HepG2 (cell line): ENCODE data around the gene RNASE13. TPM values are rescaled to one million over a fixed set of nuclear protein-coding genes. Genes with fewer than 3 reads are reported as not detected.

ENCODE experiments used
- ATAD3A ChIP-seq: sonication (generic); formaldehyde crosslinking; IDR thresholded peaks from 2 replicates; pipeline ENCODE4 v1.4.0; 2020; ENCODE audit warnings: missing genetic modification reagents
- ATF1 ChIP-seq: IDR thresholded peaks from 2 replicates; pipeline ENCODE4 v1.6.1; 2016; ENCODE audit warnings: mild to moderate bottlenecking, control low read depth
- BCL6 ChIP-seq: IDR thresholded peaks from 2 replicates; pipeline ENCODE4 v1.6.1; 2016; ENCODE audit warnings: missing genetic modification reagents, missing compliant biosample characterization
- E2F1 ChIP-seq: sonication (generic); formaldehyde crosslinking; IDR thresholded peaks from 2 replicates; pipeline ENCODE4 v1.5.0; 2020; ENCODE audit warnings: missing genetic modification reagents
- GABPB1 ChIP-seq: IDR thresholded peaks from 2 replicates; pipeline ENCODE4 v1.6.1; 2016; ENCODE audit warnings: mild to moderate bottlenecking, missing genetic modification reagents, moderate library complexity, missing compliant biosample characterization
- GMEB2 ChIP-seq: IDR thresholded peaks from 2 replicates; pipeline ENCODE4 v1.6.1; 2016; ENCODE audit warnings: missing biosample characterization, missing genetic modification reagents, low read depth
- HMG20B ChIP-seq: conservative IDR thresholded peaks from 2 replicates; pipeline ENCODE4 v1.6.1; 2016; ENCODE audit warnings: missing genetic modification reagents, missing compliant biosample characterization
- IRF1 ChIP-seq: sonication (generic); formaldehyde crosslinking; IDR thresholded peaks from 2 replicates; pipeline ENCODE4 v1.4.0; 2020; ENCODE audit warnings: low read depth, mild to moderate bottlenecking, missing genetic modification reagents
- IRF2 ChIP-seq: IDR thresholded peaks from 2 replicates; pipeline ENCODE4 v1.6.1; 2018; ENCODE audit warnings: missing genetic modification reagents, missing compliant biosample characterization
- JARID2 ChIP-seq: sonication (generic); formaldehyde crosslinking; IDR thresholded peaks from 2 replicates; pipeline ENCODE4 v1.8.1; 2023; ENCODE audit warnings: missing genetic modification reagents, inconsistent platforms; ENCODE audit not compliant: insufficient replicate concordance
- KLF15 ChIP-seq: sonication (generic); formaldehyde crosslinking; IDR thresholded peaks from 2 replicates; pipeline ENCODE4 v1.8.1; 2023; ENCODE audit warnings: borderline replicate concordance, mild to moderate bottlenecking, inconsistent platforms, missing genetic modification reagents, mixed read lengths
- MATR3 ChIP-seq: sonication (generic); formaldehyde crosslinking; IDR thresholded peaks from 2 replicates; pipeline ENCODE4 v1.4.0; 2020; ENCODE audit warnings: missing genetic modification reagents
- MTA1 ChIP-seq: sonication (generic); formaldehyde crosslinking; IDR thresholded peaks from 2 replicates; pipeline ENCODE4 v1.4.0; 2020; ENCODE audit warnings: missing genetic modification reagents, mild to moderate bottlenecking, borderline replicate concordance
- MTF2 ChIP-seq: sonication (generic); formaldehyde crosslinking; IDR thresholded peaks from 2 replicates; pipeline ENCODE4 v1.5.0; 2020; ENCODE audit warnings: missing genetic modification reagents, borderline replicate concordance
- PBX3 ChIP-seq: sonication (generic); formaldehyde crosslinking; IDR thresholded peaks from 2 replicates; pipeline ENCODE4 v1.8.1; 2023; ENCODE audit warnings: missing genetic modification reagents, inconsistent platforms, borderline replicate concordance
- PRMT3 ChIP-seq: sonication (generic); formaldehyde crosslinking; IDR thresholded peaks from 2 replicates; pipeline ENCODE4 v1.8.1; 2022; ENCODE audit warnings: low read depth, mild to moderate bottlenecking, moderate library complexity, missing genetic modification reagents, borderline replicate concordance
- ZBTB37 ChIP-seq: sonication (generic); formaldehyde crosslinking; IDR thresholded peaks from 2 replicates; pipeline ENCODE4 v1.4.0; 2020; ENCODE audit warnings: mild to moderate bottlenecking, missing genetic modification reagents
- ZNF230 ChIP-seq: sonication (generic); formaldehyde crosslinking; IDR thresholded peaks from 2 replicates; pipeline ENCODE4 v1.4.0; 2020; ENCODE audit warnings: mild to moderate bottlenecking, missing genetic modification reagents
- ZNF546 ChIP-seq: sonication (generic); formaldehyde crosslinking; conservative IDR thresholded peaks from 2 replicates; pipeline ENCODE4 v1.8.1; 2023; ENCODE audit warnings: mild to moderate bottlenecking, missing genetic modification reagents
- ZNF598 ChIP-seq: sonication (generic); formaldehyde crosslinking; IDR thresholded peaks from 2 replicates; pipeline ENCODE4 v1.5.1; 2020; ENCODE audit warnings: mild to moderate bottlenecking, missing genetic modification reagents, borderline replicate concordance
- ZNF607 ChIP-seq: sonication (generic); formaldehyde crosslinking; IDR thresholded peaks from 2 replicates; pipeline ENCODE4 v1.5.1; 2020; ENCODE audit warnings: missing genetic modification reagents, mild to moderate bottlenecking, borderline replicate concordance
- polyA plus RNA-seq, 8 experiments: library from polyadenylated mRNA; depleted of rRNA in 3 of 8; stranded (reverse) in 7 of 8; unstranded in 1 of 8; fragments of >200 nt; fragmentation: Illumina TruSeq in 4 of 8; extraction: Trizol in 4 of 8; gene quantifications; 2 replicates each; pipeline versions ENCODE4 v1.2.1 to v1.2.3, GENCODE V29; 2011 to 2016; ENCODE audit warnings: low read depth in 4 of 8, missing spikeins in 1 of 8, mixed read lengths in 1 of 8; ENCODE audit not compliant: insufficient read depth in 1 of 8
- total RNA-seq, 5 experiments: library from RNA; depleted of rRNA; stranded (reverse); fragments of >200 nt; fragmentation: Illumina TruSeq; extraction: Trizol; gene quantifications; 2 replicates each; pipeline ENCODE4 v1.2.3, GENCODE V29; 2016; ENCODE audit warnings: low read depth in 1 of 5

The RNASE13 gene
- total and polyA plus RNA-seq, 2 of the 13 experiments (the other 11 are each of a cell fraction or from before 2014, with no cell fraction given) = 1.0 TPM; not detected in 1

GRCh38 chr14:21014761-21015190 is 19.8 kb downstream of the RNASE13 start (continued):
- TF ChIP-seq IRF1 (CRISPR knock-in tag) (no peak), IRF2 (peak; percentile 92), PBX3 (CRISPR knock-in tag) (no peak), BCL6 (CRISPR knock-in tag) (peak; percentile 54; the same call in 1 of the 2 replicates), HMG20B (CRISPR knock-in tag) (0 out of 2 replicates have a peak, but pooled peaks have one; percentile 44), E2F1 (CRISPR knock-in tag) (no peak), MTF2 (CRISPR knock-in tag) (no peak), GABPB1 (no peak), GMEB2 (no peak), KLF15 (CRISPR knock-in tag) (no peak), ZNF598 (CRISPR knock-in tag) (no peak), MATR3 (CRISPR knock-in tag) (no peak), MTA1 (CRISPR knock-in tag) (no peak), ZBTB37 (no peak), ZNF546 (CRISPR knock-in tag) (no peak), ATF1 (CRISPR knock-in tag) (no peak), PRMT3 (no peak), ZNF230 (CRISPR knock-in tag) (no peak), ZNF607 (no peak), ATAD3A (CRISPR knock-in tag) (no peak), JARID2 (CRISPR knock-in tag) (no peak)
